ENCODE data around the gene FNBP1L. TPM values are rescaled to one million over a fixed set of nuclear protein-coding genes. Genes with fewer than 3 reads are reported as not detected.

FNBP1L gene
- total RNA-seq, 6 experiments from 2014 or later, result 1.0 to 6.2 (median 1.2) TPM

DNA sequence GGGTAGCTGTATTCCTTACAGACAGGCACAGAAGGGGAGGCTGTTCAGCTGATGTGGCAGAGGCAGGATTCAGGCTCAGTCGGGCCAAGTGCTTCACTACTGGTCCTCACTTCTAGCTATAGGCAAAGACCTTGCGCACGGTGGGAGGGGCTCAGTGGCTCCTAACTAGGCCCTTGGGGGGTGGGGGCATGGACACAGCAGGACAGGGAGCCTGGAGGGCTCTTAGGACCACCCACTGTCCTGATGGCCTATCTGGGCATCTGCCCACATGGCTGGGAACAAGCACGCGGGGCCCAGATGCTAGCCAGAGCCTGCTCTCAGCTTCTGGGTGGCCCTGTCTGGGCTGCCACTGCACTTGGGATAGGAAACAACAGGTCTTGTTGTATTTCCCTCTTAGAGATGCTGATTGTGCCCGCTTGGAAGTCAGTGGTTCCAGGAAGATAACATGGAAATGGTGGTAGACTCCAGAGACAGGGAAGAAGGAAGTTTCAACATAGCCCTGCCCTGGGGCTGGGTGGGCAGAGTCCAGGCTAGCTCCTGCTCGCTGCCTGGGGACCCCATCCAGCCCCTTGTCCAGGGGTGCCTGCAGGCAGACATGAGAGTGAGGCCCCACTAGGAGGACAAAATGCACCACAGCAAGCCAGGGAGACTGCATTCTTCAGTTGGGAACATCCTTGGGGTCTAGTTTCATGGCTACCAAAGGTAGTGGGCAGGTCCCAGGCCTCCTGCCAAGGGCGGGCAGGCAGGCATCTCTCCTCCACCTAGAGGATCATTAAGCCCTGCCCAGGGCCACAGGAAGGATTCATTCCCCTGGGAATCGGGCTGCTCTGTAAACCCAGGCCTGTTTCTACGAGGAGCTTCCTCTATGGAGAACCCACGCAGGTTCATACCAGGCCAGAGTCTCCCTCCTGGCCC, 131.2 kb downstream of the FNBP1L start:
- TF ChIP-seq, protein P1, sequence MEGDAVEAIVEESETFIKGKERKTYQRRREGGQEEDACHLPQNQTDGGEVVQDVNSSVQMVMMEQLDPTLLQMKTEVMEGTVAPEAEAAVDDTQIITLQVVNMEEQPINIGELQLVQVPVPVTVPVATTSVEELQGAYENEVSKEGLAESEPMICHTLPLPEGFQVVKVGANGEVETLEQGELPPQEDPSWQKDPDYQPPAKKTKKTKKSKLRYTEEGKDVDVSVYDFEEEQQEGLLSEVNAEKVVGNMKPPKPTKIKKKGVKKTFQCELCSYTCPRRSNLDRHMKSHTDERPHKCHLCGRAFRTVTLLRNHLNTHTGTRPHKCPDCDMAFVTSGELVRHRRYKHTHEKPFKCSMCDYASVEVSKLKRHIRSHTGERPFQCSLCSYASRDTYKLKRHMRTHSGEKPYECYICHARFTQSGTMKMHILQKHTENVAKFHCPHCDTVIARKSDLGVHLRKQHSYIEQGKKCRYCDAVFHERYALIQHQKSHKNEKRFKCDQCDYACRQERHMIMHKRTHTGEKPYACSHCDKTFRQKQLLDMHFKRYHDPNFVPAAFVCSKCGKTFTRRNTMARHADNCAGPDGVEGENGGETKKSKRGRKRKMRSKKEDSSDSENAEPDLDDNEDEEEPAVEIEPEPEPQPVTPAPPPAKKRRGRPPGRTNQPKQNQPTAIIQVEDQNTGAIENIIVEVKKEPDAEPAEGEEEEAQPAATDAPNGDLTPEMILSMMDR (IDR thresholded peaks at IDR 0.05), result no peak
- Mint-ChIP-seq H3K27me3 (ENCODE audit: insufficient read depth) (peaks cover 6% of the 10 kb centered on the region; the same call in 1 of the 2 replicates), H3K4me1 (ENCODE audit: low read depth) (peaks cover 54% of the 10 kb centered on the region), H3K4me3 (peak overlapping the region; percentile 71; the same call in 1 of the 2 replicates), H3K36me3 (ENCODE audit: low read depth) (peaks cover 40% of the 10 kb centered on the region), H3K9me3 (no peaks in the 10 kb centered on the region), H3K27ac (peak overlapping the region; percentile 94)
- no peak for DNase-seq

DNA sequence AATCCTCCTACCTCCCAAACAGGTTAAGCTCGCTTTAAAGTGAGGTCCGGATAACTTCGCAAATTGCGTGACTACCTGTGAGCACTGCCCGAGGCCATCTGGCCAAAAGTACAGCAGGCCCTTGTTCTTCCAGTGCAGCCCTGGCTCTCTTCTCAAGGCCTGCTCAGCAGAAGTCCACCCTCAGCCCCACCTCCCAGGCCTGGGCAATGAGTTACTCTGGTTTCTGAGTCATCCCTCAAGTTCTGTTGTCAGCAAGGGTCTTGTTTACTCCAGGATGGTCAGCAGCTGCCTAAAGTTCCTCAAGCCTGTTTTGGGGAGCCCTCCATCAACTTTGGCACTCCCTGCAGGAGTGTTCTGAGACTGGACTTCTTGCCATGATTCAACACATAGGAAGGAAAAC, 132.0 kb downstream of the FNBP1L start:
- Mint-ChIP-seq H3K4me3 (peak overlapping the region; percentile 71), H3K27me3 (ENCODE audit: insufficient read depth) (peaks cover 4% of the 10 kb centered on the region; the same call in 1 of the 2 replicates), H3K9me3 (no peaks in the 10 kb centered on the region), H3K4me1 (ENCODE audit: low read depth) (peaks cover 61% of the 10 kb centered on the region), H3K27ac (peak overlapping the region; percentile 94), H3K36me3 (ENCODE audit: low read depth) (peaks cover 43% of the 10 kb centered on the region)
- DNase-seq, result peak; percentile 86
- TF ChIP-seq, protein P1 (IDR thresholded peaks at IDR 0.05), result no peak

DNA sequence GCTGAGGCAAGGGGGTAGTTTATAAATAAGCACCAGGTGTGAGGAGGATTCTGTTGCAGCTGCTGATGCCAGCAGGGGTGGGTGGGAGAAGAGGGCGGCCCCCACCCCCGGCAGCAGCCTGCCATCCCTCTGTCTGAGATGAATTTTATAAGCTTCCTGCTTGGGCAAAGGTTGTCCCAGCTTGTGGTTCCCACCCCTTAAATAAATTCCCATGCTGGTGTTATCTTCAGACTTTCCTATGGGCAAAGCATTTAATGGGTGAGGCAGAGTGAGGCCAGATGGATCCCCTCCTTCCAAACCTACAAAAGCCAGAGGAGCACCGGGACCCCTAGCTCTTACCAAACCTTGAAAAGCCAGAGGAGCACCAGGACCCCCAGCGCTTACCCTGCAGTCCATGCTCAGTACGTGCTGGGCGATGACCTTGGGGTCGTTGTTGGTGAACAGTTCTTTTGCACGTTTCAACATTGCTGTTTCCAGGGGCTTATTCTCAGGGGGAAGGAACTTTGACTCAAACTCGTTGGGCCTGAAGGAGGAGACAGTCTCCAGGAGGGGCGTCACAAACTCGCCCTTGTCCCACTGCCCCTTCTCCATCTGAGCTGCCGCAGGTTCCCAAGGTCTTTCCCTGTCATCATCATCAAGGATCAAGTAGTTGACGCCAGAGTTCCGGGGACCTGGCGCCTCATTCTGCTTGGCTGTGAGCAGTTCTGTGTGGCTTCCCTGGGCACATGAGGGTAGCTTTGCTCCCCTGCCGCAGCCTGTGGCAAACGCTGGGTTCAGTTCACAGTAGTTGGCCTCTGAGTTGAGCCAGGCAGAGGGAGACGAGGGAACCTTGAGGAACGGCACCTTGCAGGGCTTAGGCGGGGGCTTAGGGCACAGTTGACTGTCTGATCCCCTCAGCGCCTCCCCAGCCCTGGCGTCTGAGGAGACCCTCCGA, 134.3 kb downstream of the FNBP1L start:
- H3K27ac Mint-ChIP-seq, result 0 out of 2 replicates have a peak overlapping the region, but pooled peaks have one; percentile 7
- TF ChIP-seq, protein P1 (IDR thresholded peaks at IDR 0.05), result no peak
- peaks cover 61% of the 10 kb centered on the region for H3K4me1 Mint-ChIP-seq (ENCODE audit: low read depth)
- H3K4me3 Mint-ChIP-seq, result no peak overlapping the region
- no peak for DNase-seq
- H3K27me3 Mint-ChIP-seq (ENCODE audit: insufficient read depth), result peaks cover 3% of the 10 kb centered on the region; the same call in 1 of the 2 replicates
- peaks cover 27% of the 10 kb centered on the region for H3K36me3 Mint-ChIP-seq (ENCODE audit: low read depth)
- H3K9me3 Mint-ChIP-seq, result no peaks in the 10 kb centered on the region

DNA sequence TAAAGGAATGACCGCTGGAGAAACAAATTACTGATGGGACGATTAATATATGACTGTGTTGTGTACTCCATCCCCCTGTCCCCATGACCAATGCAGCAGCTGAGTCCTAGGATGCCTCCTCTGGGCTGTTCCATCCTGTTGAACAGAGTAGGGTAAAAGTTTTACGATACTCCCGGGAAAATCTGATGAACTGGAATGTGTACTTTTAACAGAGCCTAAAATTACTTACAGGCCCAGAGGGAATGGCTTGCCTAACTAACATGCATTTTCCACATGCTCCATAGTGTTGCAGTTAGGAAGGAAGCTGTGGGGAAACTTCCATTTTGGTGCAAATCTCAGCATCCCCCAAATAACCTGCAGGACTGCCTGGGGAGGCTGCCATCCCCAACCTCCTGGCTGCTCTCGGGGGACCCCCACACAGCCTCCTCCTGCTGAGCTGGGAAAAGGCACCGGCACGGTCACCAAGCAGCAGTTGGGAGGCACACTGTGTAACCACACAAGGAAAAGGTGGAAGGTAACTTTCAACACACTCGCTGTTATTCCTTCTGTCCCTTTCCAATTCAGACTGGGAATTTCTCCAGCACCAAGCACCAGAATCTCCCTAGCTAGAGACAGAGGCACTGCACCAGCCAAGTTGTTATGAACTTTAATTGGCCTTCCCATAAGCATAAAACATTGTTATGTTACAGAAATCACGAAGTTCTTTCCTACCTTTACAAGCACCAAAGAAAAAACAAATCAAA, 136.5 kb downstream of the FNBP1L start:
- Mint-ChIP-seq H3K9me3 (no peaks in the 10 kb centered on the region), H3K4me3 (peak overlapping the region; percentile 41), H3K4me1 (ENCODE audit: low read depth) (peaks cover 67% of the 10 kb centered on the region), H3K36me3 (ENCODE audit: low read depth) (peaks cover 49% of the 10 kb centered on the region), H3K27ac (peak overlapping the region; percentile 84), H3K27me3 (ENCODE audit: insufficient read depth) (peaks cover 3% of the 10 kb centered on the region)
- DNase-seq, result peak; percentile 38
- TF ChIP-seq, protein P1 (IDR thresholded peaks at IDR 0.05), result no peak

Measured in HFFc6 (cell line).